H9 (cell line): ENCODE results near the gene NTRK3. TPM values are rescaled to one million over a fixed set of nuclear protein-coding genes. Genes with fewer than 3 reads are reported as not detected.

Experiments
- DNase-seq: peaks from one replicate; pipeline ENCODE4 v3.0.0-alpha.2; 2017
- H2AFZ ChIP-seq: one replicate; pipeline ENCODE4 v1.6.1; 2013; ENCODE audit warnings: mild to moderate bottlenecking, low read length, control low read depth, moderate library complexity
- H2AK5ac ChIP-seq: 2 replicates; pipeline ENCODE4 v1.6.1; 2013; ENCODE audit warnings: low read length, control low read depth, mixed read lengths; ENCODE audit not compliant: insufficient read length
- H2BK120ac ChIP-seq: one replicate; pipeline ENCODE4 v1.6.1; 2013; ENCODE audit warnings: low read depth, mild to moderate bottlenecking, low read length, control low read depth, inconsistent platforms; ENCODE audit not compliant: poor library complexity, severe bottlenecking
- H2BK12ac ChIP-seq: 2 replicates; pipeline ENCODE4 v1.6.1; 2013; ENCODE audit warnings: low read length, control low read depth, mixed read lengths, low read depth; ENCODE audit not compliant: insufficient read length
- H2BK15ac ChIP-seq: 2 replicates; pipeline ENCODE4 v1.6.1; 2013; ENCODE audit warnings: low read depth, low read length, control low read depth
- H2BK20ac ChIP-seq: one replicate; pipeline ENCODE4 v1.6.1; 2013; ENCODE audit warnings: low read depth, mild to moderate bottlenecking, low read length, control low read depth, inconsistent platforms; ENCODE audit not compliant: poor library complexity, severe bottlenecking
- H2BK5ac ChIP-seq: 2 replicates; pipeline ENCODE4 v1.6.1; 2013; ENCODE audit warnings: low read length, control low read depth, mixed read lengths; ENCODE audit not compliant: insufficient read length
- H3K14ac ChIP-seq: 2 replicates; pipeline ENCODE4 v1.6.1; 2013; ENCODE audit warnings: low read length, control low read depth; ENCODE audit not compliant: insufficient read depth
- H3K18ac ChIP-seq: 2 replicates; pipeline ENCODE4 v1.6.1; 2013; ENCODE audit warnings: low read depth, mild to moderate bottlenecking, mixed read lengths, low read length, control low read depth; ENCODE audit not compliant: insufficient read length
- H3K23ac ChIP-seq: 2 replicates; pipeline ENCODE4 v1.6.1; 2013; ENCODE audit warnings: low read length, control low read depth, mixed read lengths, low read depth; ENCODE audit not compliant: insufficient read length
- H3K23me2 ChIP-seq: 2 replicates; pipeline ENCODE4 v1.6.1; 2013; ENCODE audit warnings: low read depth, mild to moderate bottlenecking, mixed read lengths, low read length, control low read depth; ENCODE audit not compliant: insufficient read length, poor library complexity, severe bottlenecking
- H3K27ac ChIP-seq: 2 replicates; pipeline ENCODE4 v1.5.1; 2013; ENCODE audit warnings: low read length, control low read depth, mixed read lengths, low read depth; ENCODE audit not compliant: insufficient read length
- H3K27me3 ChIP-seq: 2 replicates; pipeline ENCODE4 v1.6.1; 2013; ENCODE audit warnings: low read length, control low read depth, inconsistent platforms; ENCODE audit not compliant: insufficient read depth
- H3K4ac ChIP-seq: 2 replicates; pipeline ENCODE4 v1.6.1; 2013; ENCODE audit warnings: low read depth, mild to moderate bottlenecking, control low read depth, inconsistent platforms, low read length, moderate library complexity
- H3K4me1 ChIP-seq: 2 replicates; pipeline ENCODE4 v1.6.1; 2013; ENCODE audit warnings: low read length, control low read depth, inconsistent platforms; ENCODE audit not compliant: insufficient read depth
- H3K4me2 ChIP-seq: 2 replicates; pipeline ENCODE4 v1.6.1; 2013; ENCODE audit warnings: low read length, control low read depth, mixed read lengths; ENCODE audit not compliant: insufficient read length, insufficient read depth
- H3K56ac ChIP-seq: 2 replicates; pipeline ENCODE4 v1.6.1; 2013; ENCODE audit warnings: low read depth, mild to moderate bottlenecking, mixed read lengths, low read length, control low read depth; ENCODE audit not compliant: insufficient read length
- H3K79me1 ChIP-seq: 2 replicates; pipeline ENCODE4 v1.6.1; 2013; ENCODE audit warnings: low read depth, mild to moderate bottlenecking, moderate library complexity, low read length, control low read depth, inconsistent platforms; ENCODE audit not compliant: insufficient read depth, poor library complexity, severe bottlenecking
- H3K79me2 ChIP-seq: 2 replicates; pipeline ENCODE4 v1.6.1; 2013; ENCODE audit warnings: low read length, control low read depth, inconsistent platforms; ENCODE audit not compliant: insufficient read depth
- H3K9ac ChIP-seq: 2 replicates; pipeline ENCODE4 v1.6.1; 2013; ENCODE audit warnings: low read length, control low read depth, mixed read lengths; ENCODE audit not compliant: insufficient read length; ENCODE audit errors: extremely low read depth
- H3K9me3 ChIP-seq: one replicate; pipeline ENCODE4 v1.6.1; 2013; ENCODE audit warnings: low read depth, low read length, inconsistent platforms; ENCODE audit not compliant: control insufficient read depth
- H3T11ph ChIP-seq: one replicate; pipeline ENCODE4 v1.6.1; 2013; ENCODE audit warnings: mild to moderate bottlenecking, low read length, control low read depth, inconsistent platforms
- H4K20me1 ChIP-seq: one replicate; pipeline ENCODE4 v1.6.1; 2013; ENCODE audit not compliant: control insufficient read depth, insufficient read length, insufficient read depth
- H4K5ac ChIP-seq: 2 replicates; pipeline ENCODE4 v1.6.1; 2013; ENCODE audit warnings: low read depth, mild to moderate bottlenecking, mixed read lengths, low read length, control low read depth; ENCODE audit not compliant: insufficient read length
- H4K8ac ChIP-seq: replicated peaks from 2 replicates; pipeline ENCODE4 v1.6.1; 2013; ENCODE audit warnings: low read length, control low read depth, mixed read lengths, low read depth; ENCODE audit not compliant: insufficient read length
- H4K91ac ChIP-seq: 2 replicates; pipeline ENCODE4 v1.6.1; 2013; ENCODE audit warnings: low read depth, mild to moderate bottlenecking, moderate library complexity, mixed read lengths, low read length, control low read depth; ENCODE audit not compliant: insufficient read length
- H3K27ac Mint-ChIP-seq, 3 experiments: 2 replicates in 2 of 3; 3 replicates in 1 of 3; pipeline ENCODE4 v1.8.0; 2020 to 2021; ENCODE audit warnings: mixed read lengths in 3 of 3, mild to moderate bottlenecking in 1 of 3, moderate library complexity in 1 of 3
- H3K27me3 Mint-ChIP-seq: 2 replicates; pipeline ENCODE4 v1.8.0; 2021; ENCODE audit warnings: low read depth, mild to moderate bottlenecking, moderate library complexity, mixed read lengths
- H3K36me3 Mint-ChIP-seq, 3 experiments: 2 replicates in 2 of 3; 3 replicates in 1 of 3; pipeline ENCODE4 v1.8.0; 2020 to 2021; ENCODE audit warnings: low read depth in 3 of 3, mixed read lengths in 3 of 3; ENCODE audit not compliant: insufficient read depth in 1 of 3
- H3K4me1 Mint-ChIP-seq, 2 experiments: 2 replicates each; pipeline ENCODE4 v1.8.0; 2020; ENCODE audit warnings: mixed read lengths in 2 of 2
- H3K4me3 Mint-ChIP-seq, 2 experiments: 2 replicates in 1 of 2; 3 replicates in 1 of 2; pipeline ENCODE4 v1.8.0; 2020 to 2021; ENCODE audit warnings: mild to moderate bottlenecking in 2 of 2, mixed read lengths in 2 of 2, moderate library complexity in 1 of 2
- H3K9me3 Mint-ChIP-seq, 2 experiments: 2 replicates in 1 of 2; 3 replicates in 1 of 2; pipeline ENCODE4 v1.8.0; 2020; ENCODE audit warnings: mild to moderate bottlenecking in 2 of 2, mixed read lengths in 2 of 2, moderate library complexity in 1 of 2
- CTCF ChIP-seq: fragments of 200-600 bp; sonication (generic); conservative IDR thresholded peaks from 3 replicates; pipeline ENCODE4 v1.8.0; 2021; ENCODE audit warnings: antibody characterized with exemption, mild to moderate bottlenecking
- WGBS: extraction: QIAGEN DNeasy Blood & Tissue Kit; methylation state at CpG from one replicate; pipeline ENCODE4 v1.1.7; 2013; ENCODE audit warnings: missing lambda C conversion rate, low lambda C conversion rate, mixed read lengths; ENCODE audit not compliant: insufficient read length; ENCODE audit errors: extremely low coverage; 5-methylcytosine and 5-hydroxymethylcytosine counted together
- total RNA-seq: library from RNA; stranded (reverse); gene quantifications from 2 replicates; pipeline ENCODE4 v1.2.1, GENCODE V29; 2021

The NTRK3 gene
- total RNA-seq, 1 experiment from 2014 or later, result 2.5 TPM

GRCh38 chr15:87873516-87873915 is 383.0 kb downstream of the NTRK3 start:
- no peak overlapping the region for H3K14ac ChIP-seq
- H3K4me1 Mint-ChIP-seq, result peaks cover 3 to 6% of the 10 kb centered on the region in 2 experiments; a peak in 3 of 4 replicates
- H2AFZ ChIP-seq, result no peak overlapping the region
- no peak overlapping the region for H2BK12ac ChIP-seq
- H4K5ac ChIP-seq, result no peak overlapping the region
- H3K79me1 ChIP-seq, result no peaks in the 10 kb centered on the region
- no peak overlapping the region for H3K23ac ChIP-seq
- no peaks in the 10 kb centered on the region for H3K79me2 ChIP-seq
- H3K56ac ChIP-seq, result no peak overlapping the region
- no peaks in the 10 kb centered on the region for H3K23me2 ChIP-seq
- no peak overlapping the region for H2BK15ac ChIP-seq
- TF ChIP-seq CTCF, result no peak
- H3K4me2 ChIP-seq, result no peak overlapping the region
- H3T11ph ChIP-seq, result no peak overlapping the region
- no peak overlapping the region for H2AK5ac ChIP-seq
- no peak for DNase-seq
- H3K4ac ChIP-seq, result no peak overlapping the region
- no peak overlapping the region for H3K9ac ChIP-seq
- H2BK120ac ChIP-seq, result no peak overlapping the region
- no peaks in the 10 kb centered on the region for H3K27me3 ChIP-seq
- H4K20me1 ChIP-seq, result no peaks in the 10 kb centered on the region
- no peaks in the 10 kb centered on the region; the same call in none of the 2 replicates for H3K27me3 Mint-ChIP-seq
- no CpG with 5 or more reads among the region's 8 CpGs for WGBS
- no peak overlapping the region for H4K91ac ChIP-seq
- H3K18ac ChIP-seq, result no peak overlapping the region
- peak overlapping the region in 1 of 3 experiments; percentile 86; a peak in 1 of 7 replicates for H3K27ac Mint-ChIP-seq
- H3K4me1 ChIP-seq, result no peaks in the 10 kb centered on the region
- no peak overlapping the region for H2BK5ac ChIP-seq
- no peak overlapping the region for H4K8ac ChIP-seq
- no peaks in the 10 kb centered on the region for H3K36me3 Mint-ChIP-seq
- no peak overlapping the region for H3K27ac ChIP-seq
- no peak overlapping the region for H2BK20ac ChIP-seq
- H3K4me3 Mint-ChIP-seq, result no peak overlapping the region
- no peaks in the 10 kb centered on the region for H3K9me3 ChIP-seq
- H3K9me3 Mint-ChIP-seq, result no peaks in the 10 kb centered on the region
